HG03571 (cell line): ENCODE results near the gene THUMPD1.
"Not testable (repeated sequence)": the region's sequence is repeated elsewhere in the genome, so short reads cannot be mapped to it uniquely, and the experiment has no call there.

Experiments used
- ATAC-seq: cut with Tn5 transposase; IDR thresholded peaks from one replicate; pipeline ENCODE4 v1.9.1; 2021; ENCODE audit not compliant: unreplicated experiment

THUMPD1 gene

DNA sequence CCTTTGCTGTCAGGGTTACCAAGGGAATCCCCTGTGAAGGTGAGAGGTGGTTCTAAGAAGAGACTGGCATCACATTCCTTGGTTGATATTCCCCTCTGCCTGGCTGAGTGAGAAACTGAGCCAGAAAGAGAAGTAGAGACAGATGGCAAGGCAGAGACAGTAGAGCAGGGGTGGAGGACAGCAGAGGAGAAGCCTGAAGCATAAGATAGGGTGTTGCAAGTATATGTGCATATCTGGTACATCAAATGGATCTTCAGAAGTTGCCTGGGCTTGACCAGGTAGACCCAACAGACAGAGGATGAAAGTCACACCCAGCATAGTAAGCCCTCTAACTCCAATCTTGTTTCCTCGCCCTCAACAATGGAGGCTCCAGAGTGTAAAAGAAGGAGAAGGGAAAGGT lies 7.9 kb upstream of the THUMPD1 start:
- no peak for ATAC-seq

DNA sequence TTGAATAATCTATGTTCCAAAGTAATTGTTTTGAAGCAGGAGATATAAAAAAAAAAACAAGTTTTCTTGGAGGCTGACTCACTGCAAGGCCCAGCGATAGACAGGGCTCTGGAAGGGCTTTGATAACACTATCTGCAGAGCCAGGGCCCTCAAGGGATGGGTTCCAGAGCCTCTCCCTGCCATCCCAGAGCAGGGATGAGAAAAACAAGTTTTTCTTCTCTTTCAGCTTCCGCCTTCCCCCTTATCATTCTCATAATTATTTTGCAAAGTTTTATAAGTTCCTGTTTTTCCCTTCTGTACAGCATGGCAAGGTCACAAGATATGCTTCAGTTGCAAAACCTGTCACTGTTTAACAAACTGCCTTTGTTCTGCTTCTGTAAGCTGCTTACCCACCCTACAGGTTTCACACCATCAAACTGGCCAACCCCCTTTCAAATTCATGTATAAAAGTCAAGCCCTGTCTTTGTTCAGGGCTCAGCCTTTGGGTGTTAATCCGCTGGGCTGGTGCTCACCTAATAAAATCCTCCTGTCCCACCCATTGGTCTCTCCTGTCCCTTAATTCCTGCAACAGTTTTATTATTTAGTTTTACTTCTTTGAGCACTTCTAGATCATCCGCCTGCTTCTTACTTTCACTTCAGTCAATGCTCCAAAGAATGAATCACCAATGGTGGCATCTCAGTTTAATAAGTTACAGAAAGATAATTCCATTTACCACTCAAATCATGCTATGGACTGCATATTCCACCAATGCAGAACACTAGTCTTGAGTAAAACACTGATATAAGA lies 5.6 kb upstream of the THUMPD1 start:
- ATAC-seq: no peak

DNA sequence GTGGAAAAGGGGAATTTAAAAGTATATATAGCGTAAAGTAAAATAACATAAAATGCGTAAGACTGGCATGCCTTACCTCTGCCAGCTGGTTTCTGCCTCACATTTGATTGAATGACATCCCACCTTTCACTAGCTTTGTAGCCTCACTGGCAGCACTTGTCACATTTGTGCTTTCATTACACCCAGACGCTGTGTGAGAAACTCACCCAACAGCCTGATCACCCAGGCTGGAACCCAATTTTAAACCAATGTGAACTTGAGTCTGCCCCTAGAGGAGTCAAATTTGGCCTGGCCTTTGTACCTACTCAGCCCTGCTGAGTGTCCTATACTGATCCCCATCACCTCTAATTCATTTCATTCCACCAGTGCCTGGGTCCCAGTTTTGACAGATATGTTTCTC lies 4.8 kb upstream of the THUMPD1 start:
- no peak for ATAC-seq

DNA sequence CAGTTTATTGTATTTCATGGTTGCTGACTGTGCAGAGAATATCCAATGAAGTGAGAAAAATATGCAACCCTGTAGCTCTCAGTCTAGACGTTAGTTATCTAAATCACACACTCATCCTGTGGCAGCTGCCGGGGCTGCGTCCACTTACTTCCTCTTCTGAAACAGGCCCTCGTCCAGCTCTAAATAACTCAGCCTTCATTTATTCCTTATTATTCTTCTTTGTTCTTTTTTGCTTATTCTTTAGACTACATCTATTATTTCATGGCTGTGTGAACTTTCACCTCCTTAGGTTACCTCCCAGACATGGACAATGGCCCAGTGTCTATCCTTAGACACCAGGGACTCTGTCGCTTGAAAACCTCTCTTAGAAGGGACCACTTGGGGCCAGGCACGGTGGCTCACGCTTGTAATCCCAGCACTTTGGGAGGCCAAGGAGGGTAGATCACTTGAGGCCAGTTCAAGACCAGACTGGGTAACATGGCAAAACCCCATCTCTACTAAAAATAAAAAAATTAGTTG lies 3.4 kb upstream of the THUMPD1 start:
- ATAC-seq: no peak

DNA sequence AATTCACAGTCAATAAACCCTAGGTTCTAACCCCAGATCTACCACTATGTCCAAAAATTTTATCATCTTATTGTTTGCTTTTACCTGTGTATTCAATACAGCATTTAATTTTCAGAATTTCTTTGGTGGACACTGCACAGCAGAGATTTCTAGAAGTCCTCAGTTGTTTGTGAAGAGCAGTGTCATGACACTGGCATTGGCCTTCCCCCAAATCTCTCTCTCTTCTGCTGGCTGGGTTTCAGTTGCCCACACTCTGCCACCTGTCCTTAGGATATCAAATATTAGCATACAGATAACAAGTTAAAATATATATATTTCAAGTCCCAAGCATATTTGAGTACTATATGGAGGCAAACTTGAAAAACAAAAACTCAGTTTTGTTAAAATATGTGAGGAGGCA lies 2.0 kb upstream of the THUMPD1 start:
- ATAC-seq: no peak

DNA sequence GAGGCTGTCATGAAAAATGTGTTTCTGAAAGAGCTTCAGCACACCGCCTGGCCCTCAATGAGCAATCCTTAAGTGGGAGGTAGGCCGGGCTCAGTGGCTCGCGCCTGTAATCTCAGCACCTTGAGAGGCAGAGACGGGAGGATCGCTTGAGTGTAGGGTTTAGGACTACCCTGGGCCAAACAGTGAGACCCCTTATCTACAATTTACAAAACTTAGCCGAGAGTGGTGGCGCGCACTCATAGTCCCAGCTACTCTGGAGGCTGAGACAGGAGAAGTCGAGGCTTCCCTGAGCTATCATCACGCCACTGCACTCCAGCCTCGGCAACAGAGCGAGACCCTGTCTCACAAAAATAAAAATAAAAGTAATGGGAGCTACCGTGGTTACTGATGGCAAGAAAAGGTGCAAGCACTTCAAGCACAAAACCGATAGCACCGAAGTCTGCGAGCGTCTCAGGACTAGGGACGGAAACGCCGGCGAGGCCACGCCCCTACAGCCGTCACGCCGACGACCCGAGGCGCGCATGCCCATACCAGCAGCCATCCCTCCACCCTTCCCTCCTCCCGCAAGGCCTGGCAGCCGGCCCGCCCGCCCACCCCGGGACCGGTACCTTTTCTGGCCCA lies 607 bp downstream of the THUMPD1 start:
- peak; percentile 75 for ATAC-seq

DNA sequence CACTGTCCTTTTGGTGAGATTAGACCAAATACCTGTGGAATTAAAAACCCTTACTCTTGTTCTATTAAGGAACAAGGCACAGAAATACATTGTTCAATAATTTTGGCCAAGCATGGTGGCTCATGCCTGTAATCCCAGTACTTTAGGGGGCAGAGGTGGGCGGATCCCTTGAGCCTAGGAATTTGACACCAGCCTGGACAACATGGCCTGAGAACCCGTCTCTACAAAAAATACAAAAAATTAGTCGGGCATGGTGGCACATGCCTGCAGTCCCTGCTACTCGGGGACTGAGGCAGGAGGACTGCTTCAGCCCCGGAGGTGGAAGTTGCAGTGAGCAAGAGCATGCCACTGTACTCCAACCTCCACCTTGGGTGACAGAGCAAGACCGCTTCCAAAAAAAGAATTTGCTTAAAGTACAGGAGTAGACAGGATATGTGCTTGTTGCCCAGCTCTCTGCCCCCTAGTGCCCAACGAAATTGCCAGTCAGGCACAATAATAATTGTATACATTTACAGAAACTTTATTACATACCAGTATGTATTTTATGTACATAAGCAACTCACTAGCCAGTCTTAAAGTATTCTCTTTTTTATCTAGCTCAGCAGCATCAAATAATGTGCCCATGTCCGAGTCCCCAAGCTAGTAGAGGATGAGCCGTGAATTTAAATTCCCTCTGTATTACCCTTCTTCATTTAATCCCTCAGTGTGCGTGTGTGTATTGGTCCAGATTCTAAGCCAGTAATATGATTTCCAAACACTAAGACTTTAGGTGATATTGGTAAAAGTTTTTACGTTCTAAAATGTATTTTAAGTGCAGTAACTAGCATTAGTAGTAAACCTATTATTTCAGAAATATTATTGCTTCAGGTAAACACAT lies 1.4 kb downstream of the THUMPD1 start:
- no peak for ATAC-seq

DNA sequence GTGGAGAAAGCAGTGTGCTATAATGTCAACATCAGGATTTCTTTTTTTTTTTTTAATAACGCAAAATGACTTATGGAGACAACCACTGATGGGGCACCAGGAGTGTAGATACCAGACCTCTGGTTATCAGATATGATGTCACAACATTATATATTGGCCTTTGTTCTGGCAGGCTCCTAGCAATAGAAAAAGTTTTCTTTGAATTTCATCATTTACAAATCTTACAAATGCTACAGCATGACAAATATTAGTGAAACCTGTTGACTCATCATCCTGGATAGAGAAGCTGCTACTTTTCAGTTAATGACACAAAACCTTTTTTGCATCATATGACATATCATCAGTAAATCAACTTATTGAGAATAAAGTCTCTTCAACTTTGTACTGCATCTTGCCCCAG lies 6.1 kb downstream of the THUMPD1 start:
- ATAC-seq: no peak

DNA sequence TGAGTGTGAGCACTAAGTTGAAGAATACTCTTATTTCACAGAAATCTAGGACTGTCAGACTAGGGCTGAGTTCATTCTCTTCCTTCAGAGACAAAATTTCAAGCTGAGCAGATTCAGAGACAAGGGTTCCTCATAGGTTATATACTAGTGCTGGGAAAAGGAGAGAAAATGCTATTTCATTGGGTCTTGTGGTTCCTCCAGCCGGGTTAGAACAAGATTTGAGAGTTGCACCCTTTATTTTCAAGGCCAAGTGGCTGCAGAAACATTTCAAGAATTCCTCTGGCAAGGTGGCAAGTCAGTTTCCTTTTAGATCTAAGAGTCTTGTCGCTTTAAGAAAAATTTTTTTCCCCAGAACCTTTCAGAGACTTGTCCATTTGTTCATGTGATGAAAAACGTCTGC lies 6.8 kb downstream of the THUMPD1 start:
- no peak for ATAC-seq

DNA sequence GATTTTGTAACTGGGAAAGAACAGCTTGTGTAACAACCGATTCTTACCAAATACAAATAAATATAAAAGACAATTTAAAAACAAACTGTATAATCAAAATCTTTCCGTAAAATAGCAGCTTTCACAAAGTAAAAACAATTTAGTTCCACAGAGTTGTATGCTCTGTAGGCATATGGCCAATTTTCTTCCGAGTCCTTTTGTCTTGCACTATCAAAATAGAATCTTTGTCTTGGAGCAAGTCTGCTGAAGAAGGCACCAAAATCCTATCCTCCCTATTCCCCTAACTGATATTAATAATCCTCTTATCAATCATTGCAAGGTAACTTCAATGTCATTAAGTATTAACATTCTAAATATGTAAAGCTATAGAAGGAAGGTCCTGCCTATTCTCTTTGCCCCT lies 7.6 kb downstream of the THUMPD1 start:
- no peak for ATAC-seq

DNA sequence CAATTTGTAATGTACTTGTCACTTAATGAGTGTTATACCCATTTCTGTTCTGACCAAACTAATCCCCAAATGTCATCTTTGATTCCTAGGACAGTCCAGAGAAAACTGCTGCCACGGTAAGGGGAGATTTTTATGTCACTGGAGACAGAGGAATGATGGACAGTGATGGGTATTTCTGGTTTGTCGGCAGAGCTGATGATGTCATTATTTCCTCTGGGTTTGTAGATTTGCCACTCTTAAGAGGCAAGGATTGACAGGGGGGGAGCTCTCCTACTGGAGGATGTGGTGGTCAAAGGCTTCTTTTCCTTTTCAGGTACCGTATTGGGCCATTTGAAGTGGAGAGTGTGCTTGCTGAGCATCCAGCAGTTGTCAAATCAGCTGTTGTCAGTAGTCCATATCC lies 12.5 kb downstream of the THUMPD1 start:
- ATAC-seq: no peak

DNA sequence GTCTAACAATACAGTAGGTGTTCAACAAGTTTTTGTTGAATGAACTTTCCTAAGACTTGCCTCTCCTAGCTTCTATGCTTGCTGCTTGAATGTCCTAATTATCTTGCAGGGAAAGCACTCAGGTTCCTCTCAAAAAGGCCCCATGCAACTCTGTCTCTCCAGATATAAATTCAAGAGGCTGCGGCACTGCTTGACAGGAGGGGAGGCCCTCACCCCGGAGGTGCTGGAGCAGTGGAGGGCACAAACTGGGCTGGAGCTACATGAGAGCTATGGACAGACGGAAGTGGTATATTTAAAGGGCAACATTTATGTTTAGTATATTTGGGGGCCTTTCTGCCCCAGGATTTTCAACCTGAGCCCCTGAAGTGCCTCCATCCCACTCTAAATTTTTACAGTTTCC lies 14.4 kb downstream of the THUMPD1 start:
- ATAC-seq: no peak

DNA sequence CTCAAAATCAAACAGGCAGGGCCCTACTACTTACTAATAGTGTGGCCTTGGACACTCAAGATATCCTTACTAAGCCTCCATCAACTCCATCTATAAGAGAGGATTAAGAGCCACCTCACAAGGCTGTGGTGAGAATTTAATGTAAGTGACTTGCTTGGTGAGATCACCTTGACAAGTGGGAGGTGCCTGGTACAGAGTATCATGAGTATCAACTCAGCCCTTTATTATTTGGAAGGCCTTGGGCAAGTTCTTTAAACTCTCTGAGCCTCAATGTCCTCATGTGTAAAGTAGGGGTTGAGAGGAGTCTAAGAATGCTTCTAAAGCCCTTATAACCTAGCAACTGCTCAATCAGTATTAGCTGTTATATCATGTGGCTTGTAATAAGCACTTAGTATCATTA lies 15.0 kb downstream of the THUMPD1 start:
- ATAC-seq: no peak

DNA sequence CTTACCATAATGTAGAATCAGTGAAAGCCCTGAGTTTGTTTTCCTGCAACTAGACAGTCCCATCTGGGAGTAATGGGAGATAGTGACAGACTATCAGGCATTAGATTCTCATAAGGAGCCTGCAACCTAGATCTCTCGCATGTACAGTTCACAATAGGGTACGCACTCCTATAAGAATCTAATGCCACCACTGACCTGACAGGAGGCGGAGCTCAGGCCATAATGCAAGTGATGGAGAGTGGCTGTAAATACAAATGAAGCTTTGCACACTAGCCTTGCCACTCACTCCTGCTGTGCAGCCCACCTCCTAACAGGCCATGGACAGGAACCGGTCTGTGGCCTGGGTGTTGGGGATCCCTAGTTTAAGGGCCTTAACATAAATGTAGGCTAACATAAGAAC lies 21.4 kb downstream of the THUMPD1 start:
- ATAC-seq: no peak

DNA sequence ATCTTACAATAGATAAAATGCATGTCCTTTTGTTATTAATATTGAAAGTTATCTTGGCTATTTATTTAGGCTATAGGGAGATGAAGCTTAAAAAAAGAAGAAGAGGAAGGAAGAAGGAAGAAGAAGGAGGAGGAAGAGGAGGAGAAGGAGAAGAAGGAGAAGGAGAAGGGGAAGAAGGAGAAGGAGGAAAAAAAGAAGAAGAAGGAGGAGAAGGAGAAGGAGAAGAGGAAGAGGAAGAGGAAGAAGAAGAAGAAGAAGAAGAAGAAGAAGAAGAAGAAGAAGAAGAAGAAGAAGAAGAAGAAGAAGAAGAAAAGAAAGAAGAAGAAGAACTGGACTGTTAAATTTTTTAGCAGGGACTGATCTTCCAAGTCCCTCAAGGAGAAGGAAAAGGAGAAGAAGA lies 23.9 kb downstream of the THUMPD1 start:
- ATAC-seq: not testable (repeated sequence)

DNA sequence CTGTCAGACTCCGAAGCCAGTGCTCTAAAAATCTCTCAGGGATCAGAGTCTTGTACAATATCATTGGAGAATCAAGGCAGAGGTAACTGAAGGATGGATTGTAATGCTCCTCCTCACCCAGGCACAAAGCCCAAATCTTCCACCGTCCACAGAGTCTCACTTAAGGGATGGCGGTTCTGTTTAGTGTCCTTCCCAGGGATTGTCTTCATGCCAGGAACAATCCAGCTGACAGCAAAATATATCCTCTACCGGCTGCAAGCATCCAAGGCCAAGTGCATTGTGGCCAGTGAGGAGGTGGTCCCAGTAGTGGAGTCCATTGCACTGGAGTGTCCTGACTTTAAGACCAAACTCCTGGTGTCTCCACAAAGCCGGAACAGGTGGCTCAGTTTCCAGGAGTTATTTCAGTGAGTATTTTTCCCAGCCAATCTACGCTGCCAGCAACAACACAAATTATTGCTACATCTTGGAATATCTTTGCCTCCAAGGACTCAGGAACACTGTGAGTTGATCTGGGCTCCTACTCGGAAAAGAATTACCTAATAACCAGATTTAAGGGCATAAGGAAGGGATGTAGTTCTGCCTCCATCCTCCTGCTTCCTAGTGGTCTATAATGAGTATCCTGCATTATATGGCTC lies 30.2 kb downstream of the THUMPD1 start:
- no peak for ATAC-seq

DNA sequence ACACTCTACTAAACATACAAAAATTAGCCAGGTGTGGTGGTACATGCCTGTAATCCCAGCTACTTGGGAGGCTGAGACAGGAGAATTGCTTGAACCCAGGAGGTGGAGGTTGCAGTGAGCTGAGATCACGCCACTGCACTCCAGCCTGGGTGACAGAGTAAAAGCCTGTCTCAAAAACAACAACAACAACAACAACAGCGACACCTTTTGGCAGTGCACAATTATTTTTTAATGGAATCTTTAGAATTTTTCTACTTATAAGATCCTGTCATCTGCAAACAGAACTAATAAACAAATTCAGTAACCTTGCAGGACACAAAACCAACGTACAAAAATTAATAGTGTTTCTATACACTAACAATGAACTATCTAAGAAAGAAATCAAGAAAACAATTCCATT lies 33.5 kb downstream of the THUMPD1 start:
- ATAC-seq: not testable (repeated sequence)

DNA sequence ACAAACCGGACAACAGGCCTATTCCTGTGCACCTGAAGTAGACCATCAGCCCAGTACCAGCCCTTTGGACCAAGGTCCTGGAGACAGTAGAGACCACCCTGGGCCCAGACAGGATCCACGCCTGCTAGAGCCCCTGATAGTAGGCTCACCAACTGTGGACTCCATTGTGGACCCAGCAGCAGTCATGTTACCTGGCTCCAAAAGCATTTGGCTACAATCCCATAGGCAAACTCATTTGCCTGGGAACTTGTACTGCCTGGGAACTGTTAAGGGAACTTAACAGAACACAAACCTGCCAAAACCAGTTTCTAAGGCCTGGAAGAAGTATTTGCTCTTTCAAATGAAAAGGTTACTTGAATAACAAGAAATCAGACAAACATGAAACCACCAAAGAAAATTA lies 34.2 kb downstream of the THUMPD1 start:
- ATAC-seq: no peak

DNA sequence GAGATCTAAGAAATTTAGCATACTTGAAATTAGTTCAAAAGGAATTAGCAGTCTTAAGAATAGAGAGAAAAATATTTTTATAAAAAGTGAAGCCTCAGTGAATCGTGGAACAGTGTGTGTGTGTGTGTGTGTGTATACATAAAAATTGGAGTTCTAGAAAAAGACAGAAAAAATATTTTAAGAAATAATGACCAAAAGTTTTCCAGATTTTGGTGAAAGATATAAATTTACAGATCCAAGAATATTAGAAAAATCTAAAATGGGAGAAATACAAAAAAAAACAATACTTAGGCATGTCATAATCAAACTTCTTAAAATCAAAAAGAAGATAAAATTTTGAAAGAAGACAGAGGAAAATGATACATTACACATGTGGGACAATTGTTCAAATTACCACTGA lies 35.6 kb downstream of the THUMPD1 start:
- not testable (repeated sequence) for ATAC-seq

DNA sequence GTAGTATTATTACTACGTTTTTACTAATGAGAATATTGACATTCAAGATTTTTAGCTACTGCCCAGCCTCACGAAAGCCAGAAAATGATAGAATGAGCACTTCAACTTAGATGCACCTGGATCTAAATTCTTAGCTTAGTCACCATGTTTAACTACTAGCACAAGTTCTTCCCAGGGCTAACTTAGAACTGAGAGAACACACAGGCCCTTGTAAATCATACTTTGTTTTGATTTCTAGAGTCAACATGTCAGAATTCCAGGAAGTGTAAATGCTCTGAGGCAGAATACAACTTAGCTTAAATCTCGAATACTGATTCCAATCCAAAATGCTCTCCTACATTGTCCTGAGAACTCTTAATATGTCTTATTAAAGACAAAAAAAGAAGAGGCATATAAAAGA lies 37.3 kb downstream of the THUMPD1 start:
- no peak for ATAC-seq

DNA sequence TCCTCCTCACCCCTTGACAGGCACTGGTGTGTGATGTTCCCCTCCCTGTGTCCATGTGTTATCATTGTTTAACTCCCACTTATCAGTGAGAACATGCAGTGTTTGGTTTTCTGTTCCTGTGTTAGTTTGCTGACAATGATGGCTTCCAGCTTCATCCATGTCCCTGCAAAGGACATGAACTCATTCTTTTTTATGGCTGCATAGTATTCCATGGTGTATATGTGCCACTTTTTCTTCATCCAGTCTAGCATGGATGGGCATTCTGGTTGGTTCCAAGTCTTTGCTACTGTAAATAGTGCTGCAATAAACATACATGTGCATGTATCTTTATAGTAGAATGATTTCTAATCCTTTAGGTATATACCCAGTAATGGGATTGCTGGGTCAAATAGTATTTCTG lies 39.9 kb downstream of the THUMPD1 start:
- not testable (repeated sequence) for ATAC-seq
